GM19351 (cell line): ENCODE measurements around the gene PDE4D.

Source experiments
- ATAC-seq: cut with Tn5 transposase; IDR thresholded peaks from one replicate; pipeline ENCODE4 v1.9.1; 2021; ENCODE audit warnings: mild to moderate bottlenecking, moderate library complexity; ENCODE audit not compliant: unreplicated experiment

PDE4D gene

DNA sequence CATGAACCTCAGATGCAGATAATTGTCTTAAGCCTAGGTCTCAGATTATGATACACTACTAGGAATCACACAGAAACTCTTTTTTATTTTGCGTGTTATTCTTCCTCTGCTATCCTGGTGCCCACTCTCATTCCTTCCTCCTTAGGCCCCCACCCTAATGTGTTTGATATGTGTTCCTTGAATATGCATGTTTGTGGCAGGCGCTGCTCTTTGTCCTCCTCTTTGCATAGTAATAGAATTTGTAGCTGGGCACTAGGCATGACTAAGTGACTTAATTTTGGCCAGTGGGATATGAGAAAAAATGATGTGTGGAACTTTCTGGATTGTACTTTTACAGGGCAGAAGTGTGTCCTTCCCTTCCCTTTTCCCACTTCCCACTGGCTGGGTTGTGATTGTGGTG is 965.6 kb downstream of the PDE4D start:
- no peak for ATAC-seq

DNA sequence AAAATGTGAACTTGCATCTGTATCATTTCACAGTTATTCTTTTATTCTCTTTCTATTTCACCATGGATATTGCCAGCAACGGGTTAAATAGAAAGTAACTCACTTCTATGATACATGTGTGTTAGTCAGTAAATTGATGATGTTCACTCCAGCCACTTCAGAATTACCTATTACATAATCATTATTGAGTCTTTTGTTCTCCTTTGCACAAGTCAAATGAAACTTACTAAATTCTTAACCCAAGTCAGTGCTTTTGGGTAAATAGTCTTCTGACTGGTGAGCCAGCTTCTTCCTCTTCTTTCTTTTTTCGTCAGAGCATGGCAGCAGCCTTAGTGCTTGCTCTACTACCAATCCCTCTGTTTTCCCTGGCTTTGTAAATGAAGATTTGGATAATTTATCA is 966.3 kb downstream of the PDE4D start:
- ATAC-seq: no peak

DNA sequence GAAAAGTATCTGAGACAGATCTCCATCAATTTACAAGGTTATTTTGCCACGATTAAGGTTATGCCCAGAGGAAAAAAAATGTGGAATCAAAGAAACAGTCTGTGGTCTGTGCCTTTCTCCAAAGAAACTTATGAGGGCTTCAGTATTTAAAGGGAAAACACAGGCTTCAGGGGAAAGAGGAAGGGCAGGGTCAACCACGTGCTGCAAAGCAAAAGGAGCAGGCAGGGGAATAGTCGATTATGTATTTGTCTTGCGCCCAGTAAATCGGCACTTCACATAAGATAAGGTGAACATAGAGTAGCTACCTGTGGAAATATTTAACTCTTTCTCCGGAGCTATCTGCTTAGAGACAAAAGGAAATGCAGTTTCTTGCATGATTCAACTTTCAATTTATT is 967.0 kb downstream of the PDE4D start:
- no peak for ATAC-seq

DNA sequence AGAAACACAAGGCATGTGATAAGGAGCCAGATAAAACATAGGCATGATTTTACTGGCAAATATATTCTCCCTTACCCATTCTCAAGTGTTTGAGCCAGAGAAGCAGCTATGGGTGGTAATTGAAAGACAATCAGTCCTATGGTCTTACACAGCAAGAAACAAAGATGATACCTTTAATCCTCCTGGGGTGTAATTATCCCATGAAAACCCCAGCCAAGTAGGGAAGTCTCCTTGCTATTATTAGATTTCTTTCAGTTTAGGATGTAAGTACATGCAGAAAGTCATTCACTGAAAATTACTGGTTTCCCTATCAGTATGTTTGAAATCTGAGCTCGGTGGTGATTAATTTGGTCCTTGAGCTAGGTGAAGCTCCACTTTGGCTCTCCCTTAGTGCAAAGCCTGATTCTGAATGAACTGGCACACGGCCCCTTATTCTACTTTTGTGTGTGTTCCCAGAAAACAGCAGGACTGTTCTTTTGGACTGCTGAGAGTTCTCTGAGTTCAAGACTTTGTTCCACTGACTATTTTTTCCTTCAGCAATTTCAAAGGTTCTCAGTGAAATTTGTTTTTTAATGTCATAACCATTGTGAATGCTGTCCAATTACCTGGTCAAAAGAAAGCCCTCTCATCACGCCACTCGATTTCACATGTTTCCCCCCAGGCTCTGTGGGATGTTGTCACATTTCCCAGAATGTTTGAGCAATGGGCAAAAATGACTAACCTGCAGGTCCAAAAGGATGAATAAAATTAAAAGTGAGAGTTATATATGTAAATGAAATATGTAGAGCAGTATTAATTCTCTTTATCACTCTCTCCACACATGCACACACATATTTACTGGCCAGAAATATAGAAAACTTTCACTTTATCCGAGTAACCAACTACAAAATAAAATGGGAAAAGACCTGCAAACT is 967.6 kb downstream of the PDE4D start:
- no peak for ATAC-seq

DNA sequence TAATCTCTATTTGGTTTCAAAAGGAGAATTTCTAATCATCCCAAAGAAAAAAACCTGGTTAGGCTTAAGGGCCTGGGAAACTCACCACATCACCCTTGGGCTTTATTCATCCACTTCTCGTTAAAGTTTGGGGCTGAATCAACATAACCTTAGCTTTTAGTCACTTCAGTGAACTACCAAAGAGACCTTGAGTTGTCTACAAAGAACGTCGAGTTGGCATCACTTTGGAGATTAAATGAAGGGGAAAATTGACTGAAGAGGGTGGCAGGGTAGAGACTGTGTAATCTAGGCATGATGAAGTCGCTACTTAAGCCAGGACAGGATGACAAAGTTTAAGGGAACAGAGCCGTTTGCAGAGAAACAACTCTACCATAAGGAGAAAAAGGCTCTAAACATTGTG is 969.2 kb downstream of the PDE4D start:
- ATAC-seq: no peak

DNA sequence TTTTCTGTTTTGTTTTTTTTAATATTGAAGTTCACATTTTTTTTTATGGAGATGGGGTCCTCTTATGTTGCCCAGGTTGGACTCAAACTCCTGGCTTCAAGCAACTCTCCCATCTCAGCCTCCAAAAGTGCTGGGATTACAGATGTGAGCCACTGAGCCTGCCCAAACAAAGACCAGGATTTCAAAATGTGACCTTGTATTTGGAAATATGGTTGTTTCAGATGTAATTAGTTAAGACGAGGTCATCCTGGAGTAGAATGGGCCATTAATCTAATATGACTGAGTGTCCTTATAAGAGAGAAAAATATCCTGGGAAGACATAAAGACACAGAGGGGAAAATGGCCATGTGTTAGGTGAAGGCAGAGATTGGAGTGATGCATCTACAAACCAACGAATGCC is 970.2 kb downstream of the PDE4D start:
- no peak for ATAC-seq

DNA sequence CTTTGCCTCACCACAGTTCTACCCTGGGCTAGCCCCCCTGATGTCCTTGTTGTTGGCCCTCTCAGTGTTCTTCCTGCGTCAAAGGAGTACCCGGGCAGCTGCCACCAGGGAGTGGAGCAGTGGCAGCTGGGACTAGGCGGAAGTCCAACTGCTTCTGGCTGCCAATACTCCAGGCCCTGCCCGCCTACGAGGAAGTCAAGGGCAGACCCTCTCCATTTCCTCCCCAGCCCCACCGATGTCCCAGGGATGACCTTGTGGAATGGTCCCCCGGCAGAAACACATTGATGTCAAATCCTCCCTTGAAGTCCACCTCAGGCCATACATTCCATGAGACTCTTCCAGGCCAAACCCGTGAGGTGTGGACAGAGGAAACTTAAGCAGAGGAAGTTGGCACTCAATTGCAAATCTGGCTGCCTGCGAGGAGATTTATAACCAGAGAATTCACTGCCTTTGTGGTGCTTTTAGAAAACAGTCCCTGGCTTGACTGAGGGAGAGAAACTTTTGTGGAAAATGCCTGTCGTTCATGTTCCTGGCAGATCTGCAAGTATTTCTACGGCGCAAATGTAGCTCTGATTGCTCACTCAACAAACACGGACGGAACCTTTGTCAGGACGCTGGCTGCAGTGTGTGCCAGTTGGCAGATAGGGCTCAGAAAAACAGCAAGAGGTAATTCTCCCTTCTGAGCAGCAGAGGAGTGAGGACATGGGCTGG is 970.9 kb downstream of the PDE4D start:
- no peak for ATAC-seq

DNA sequence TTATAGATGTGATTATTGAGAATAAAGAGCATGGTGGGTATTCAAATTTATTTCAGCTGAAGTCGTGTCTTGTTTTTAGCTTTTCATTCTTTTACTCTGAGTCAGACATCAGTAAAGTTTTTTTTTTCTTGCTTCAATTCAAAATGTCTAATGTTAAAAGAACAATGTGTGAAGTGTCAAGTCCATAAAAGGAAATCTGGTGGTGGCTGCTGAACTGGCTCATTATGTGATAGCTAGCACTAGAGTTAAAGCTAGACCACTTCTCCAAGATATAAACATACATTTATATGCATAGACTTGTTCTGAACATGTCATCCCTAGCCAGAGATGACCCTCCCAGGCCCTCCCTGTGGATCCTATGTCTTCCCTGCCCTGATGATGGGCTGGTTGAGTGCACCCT is 972.4 kb downstream of the PDE4D start:
- no peak for ATAC-seq

DNA sequence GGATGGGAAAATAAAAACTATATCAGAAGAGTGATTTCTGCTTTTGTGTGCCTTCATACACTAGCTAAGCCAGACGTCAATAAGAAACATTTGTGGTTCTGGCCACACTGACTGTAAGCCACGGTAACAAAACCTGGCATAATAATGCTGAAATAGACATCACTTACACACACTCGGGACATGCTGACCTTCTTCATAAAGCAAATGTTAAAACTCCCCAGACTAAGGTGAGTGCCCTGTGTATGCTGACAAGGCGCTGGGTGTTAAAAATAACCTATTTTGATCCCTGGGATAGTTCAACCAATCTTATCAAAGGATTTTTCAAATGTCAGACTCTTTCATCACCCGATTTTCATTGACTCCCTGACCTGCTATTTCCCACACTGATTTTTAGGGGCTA is 973.7 kb downstream of the PDE4D start:
- ATAC-seq: no peak
